Lower lobe of right lung (tissue), 2 donors: ENCODE results near the gene VAC14. TPM values are rescaled to one million over a fixed set of nuclear protein-coding genes. Genes with fewer than 3 reads are reported as not detected.
"Not testable (repeated sequence)": the region's sequence is repeated elsewhere in the genome, so short reads cannot be mapped to it uniquely, and the experiment has no call there.

Experiments
- ATAC-seq, 2 donors: fragments of 200-7000 bp; cut with Tn5 transposase; one replicate each; pipeline ENCODE4 v1.9.1; 2020 to 2022; ENCODE audit warnings: mild to moderate bottlenecking in 2 of 2, moderate library complexity in 2 of 2
- DNase-seq: peaks from one replicate; pipeline ENCODE4 v3.0.0-alpha.2; 2020
- H3K27ac ChIP-seq: fragments of 200-600 bp; one replicate; pipeline ENCODE4 v1.8.0; 2022
- H3K27me3 ChIP-seq: fragments of 200-600 bp; one replicate; pipeline ENCODE4 v1.8.0; 2022; ENCODE audit warnings: low read depth
- H3K36me3 ChIP-seq: fragments of 200-600 bp; one replicate; pipeline ENCODE4 v1.8.0; 2022; ENCODE audit warnings: mild to moderate bottlenecking
- H3K4me1 ChIP-seq: fragments of 200-600 bp; one replicate; pipeline ENCODE4 v1.8.0; 2022
- H3K4me3 ChIP-seq: fragments of 200-600 bp; one replicate; pipeline ENCODE4 v1.8.0; 2022; ENCODE audit warnings: mild to moderate bottlenecking
- H3K9me3 ChIP-seq: fragments of 200-600 bp; one replicate; pipeline ENCODE4 v1.8.0; 2022
- intact Hi-C: fragments of 100-400 bp; cut with DNase I; formaldehyde crosslinking; loops from one replicate; pipeline ENCODE4 v1.11.0; 2022
- total RNA-seq: library from RNA; stranded (reverse); fragmentation: NEBNext Ultra II Directional; extraction: Animal tissue kit (Norgen Biotek cat#: 25700); gene quantifications from one replicate; pipeline ENCODE4 v1.2.1, GENCODE V29; 2021
- TF ChIP-seq, protein P1 (sequence below): fragments of 200-600 bp; IDR thresholded peaks from one replicate; pipeline ENCODE4 v1.8.0; 2022; ENCODE audit warnings: antibody characterized with exemption, mild to moderate bottlenecking
- donor health status: DM: no; HTN: yes; CAD: no; lungs with severe emphysema.

VAC14 gene
- total RNA-seq, 1 donor from 2014 or later, result 49.1 TPM

DNA sequence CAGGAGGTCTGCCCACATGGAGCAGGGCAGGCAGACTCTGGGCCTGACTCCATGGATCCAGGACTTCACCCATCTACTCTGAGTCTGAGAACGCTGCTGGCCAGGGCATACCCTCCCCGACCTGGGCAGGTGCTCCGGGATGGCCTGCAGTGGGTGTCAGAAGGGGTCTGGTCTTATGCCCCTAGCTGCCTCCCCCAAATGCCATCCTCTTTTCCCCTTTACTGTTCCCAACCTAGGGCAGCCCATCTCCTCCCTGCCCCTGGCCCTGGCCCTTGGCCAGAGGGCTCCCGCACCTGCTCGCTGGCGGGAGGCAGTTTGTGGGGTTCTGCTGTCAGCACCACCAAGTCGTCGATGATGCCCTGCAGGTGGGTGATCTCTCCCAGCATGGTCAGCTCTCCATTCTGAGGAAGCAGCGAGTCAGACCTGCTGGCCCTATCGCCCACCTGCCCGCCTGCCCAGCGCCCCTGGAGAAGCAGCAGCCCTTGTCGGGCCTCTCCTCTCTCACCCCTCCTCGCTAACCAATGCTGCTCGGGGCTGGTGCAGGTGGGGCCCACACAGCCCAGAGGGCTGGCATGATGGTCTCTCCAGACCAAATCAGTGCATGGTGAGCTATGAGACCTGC, 123.3 kb downstream of the VAC14 start:
- DNase-seq (no peak), ATAC-seq (no peak)
- no peak overlapping the region for H3K27ac ChIP-seq
- H3K4me3 ChIP-seq, result no peak overlapping the region
- intact Hi-C loops, result no loop called here
- H3K4me1 ChIP-seq, result peaks cover 25% of the 10 kb centered on the region
- H3K27me3 ChIP-seq, result no peaks in the 10 kb centered on the region
- TF ChIP-seq, protein P1, sequence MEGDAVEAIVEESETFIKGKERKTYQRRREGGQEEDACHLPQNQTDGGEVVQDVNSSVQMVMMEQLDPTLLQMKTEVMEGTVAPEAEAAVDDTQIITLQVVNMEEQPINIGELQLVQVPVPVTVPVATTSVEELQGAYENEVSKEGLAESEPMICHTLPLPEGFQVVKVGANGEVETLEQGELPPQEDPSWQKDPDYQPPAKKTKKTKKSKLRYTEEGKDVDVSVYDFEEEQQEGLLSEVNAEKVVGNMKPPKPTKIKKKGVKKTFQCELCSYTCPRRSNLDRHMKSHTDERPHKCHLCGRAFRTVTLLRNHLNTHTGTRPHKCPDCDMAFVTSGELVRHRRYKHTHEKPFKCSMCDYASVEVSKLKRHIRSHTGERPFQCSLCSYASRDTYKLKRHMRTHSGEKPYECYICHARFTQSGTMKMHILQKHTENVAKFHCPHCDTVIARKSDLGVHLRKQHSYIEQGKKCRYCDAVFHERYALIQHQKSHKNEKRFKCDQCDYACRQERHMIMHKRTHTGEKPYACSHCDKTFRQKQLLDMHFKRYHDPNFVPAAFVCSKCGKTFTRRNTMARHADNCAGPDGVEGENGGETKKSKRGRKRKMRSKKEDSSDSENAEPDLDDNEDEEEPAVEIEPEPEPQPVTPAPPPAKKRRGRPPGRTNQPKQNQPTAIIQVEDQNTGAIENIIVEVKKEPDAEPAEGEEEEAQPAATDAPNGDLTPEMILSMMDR, result no peak
- H3K9me3 ChIP-seq, result no peaks in the 10 kb centered on the region
- peaks cover 79% of the 10 kb centered on the region for H3K36me3 ChIP-seq

DNA sequence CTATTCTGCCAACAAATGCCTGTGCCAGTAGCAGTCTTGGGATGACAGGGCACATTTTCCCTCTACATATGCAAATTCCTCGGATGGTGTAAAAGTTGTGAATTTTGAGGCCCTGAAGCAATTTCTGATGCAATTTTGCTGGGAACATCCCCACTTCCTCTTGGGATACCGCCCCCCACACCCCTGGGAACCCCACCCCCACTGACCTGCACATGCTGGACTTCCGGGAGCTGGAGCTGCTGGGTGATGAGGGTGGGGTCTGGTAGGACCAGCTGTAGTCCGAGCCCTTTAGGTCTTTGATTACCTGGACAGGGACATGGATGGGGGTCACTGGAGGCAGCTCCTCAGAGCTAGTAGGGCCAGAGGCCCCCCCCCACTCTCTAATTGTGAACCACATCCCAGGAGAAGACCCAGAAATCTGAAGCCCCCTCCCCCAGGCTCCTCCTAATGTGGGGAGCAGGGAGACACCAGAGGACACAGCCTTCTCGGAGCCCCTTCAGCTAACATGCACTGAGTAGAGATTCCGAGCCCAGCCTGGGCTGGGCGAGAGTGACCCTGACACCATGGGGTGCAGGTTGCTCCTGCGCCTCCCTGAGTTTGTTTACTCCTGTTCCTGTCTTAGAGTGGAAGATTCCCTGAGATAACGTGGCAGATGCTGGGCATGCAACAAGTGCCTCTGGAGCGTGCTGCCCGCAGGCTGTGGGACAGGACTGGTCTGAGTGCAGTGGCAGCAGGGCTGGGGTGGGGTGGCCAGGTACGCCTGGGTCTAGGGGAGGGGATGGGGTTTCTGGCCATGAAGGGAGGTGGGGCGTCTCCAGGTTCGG, 124.1 kb downstream of the VAC14 start:
- Histone ChIP-seq H3K36me3 (peaks cover 85% of the 10 kb centered on the region), H3K4me1 (peaks cover 17% of the 10 kb centered on the region), H3K27me3 (no peaks in the 10 kb centered on the region), H3K9me3 (no peaks in the 10 kb centered on the region), H3K4me3 (no peak overlapping the region), H3K27ac (no peak overlapping the region)
- ATAC-seq, result no peak
- intact Hi-C loops, result no loop called here
- TF ChIP-seq, protein P1, result no peak
- DNase-seq, result no peak

DNA sequence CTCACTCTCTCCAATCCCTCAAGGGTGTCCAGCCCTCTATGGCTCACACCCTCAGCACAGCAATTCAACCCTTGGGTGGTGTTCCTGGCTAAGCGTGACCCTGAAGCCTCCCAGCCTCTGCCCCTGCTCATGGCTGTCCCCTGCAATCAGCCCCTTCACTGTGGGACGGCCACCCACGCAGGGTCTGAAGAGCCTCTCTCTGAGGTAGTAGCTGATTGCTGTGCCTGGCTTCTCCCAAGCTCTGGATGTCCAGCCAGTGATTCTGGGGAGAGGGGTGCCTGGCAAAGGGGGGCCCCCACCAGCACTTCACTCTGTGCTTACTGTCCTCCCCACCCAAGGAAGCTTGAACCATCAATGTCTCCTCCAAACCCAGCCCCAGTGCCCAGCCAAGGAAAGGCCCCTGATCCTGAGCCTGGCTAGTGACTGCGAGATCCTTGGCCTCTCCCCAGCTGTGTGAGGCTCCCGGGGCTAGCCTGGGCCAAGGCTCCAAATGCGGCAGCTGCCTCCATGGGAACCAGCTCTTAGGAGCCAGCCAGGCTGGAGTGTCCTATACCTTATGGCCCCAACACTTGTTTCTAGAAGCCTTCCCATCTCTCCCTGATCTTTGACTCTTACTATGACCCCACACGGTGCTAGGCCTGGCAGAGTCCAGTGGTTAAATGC, 125.0 kb downstream of the VAC14 start:
- intact Hi-C loops, result no loop called here
- DNase-seq (no peak), ATAC-seq (no peak)
- no peak overlapping the region for H3K4me3 ChIP-seq
- H3K27me3 ChIP-seq, result no peaks in the 10 kb centered on the region
- TF ChIP-seq, protein P1, result no peak
- H3K4me1 ChIP-seq, result peaks cover 8% of the 10 kb centered on the region
- no peaks in the 10 kb centered on the region for H3K9me3 ChIP-seq
- no peak overlapping the region for H3K27ac ChIP-seq
- peaks cover 94% of the 10 kb centered on the region for H3K36me3 ChIP-seq

DNA sequence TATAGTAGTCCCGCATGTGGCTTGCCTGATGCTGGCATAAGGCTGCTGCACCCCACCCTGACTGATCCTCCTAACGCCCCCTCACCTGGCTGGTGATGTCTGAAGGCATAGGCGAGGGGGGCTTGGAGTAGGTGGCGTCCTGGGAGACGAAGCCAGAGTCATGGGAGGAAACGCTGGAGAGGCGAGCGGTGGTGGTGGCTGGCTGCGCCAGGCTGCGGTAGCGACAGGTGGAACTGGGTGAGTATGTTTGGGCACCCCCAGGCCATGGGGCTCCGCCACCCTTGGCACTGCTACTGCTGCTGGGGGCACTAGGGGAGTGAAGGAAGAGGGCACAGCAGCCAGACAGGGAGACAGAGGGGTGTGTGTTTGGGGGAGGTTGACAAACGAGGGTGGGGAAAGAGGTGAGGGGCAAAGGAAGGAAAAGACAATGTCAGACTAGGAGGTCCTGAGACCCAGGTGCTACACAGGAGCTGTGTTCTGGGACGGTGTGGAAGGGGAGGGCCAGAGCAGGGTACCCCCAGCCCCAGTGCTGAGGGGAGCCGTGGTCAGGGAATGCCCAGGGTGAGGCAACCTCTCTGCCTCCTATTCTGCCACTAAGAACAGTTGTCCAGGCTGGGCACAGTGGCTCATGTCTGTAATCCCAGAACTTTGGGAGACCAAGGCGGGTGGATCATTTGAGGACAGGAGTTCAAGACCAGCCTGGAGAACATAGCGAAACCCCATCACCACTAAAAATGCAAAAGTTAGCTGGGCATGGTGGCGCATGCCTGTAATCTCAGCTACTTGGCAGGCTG, 126.5 kb downstream of the VAC14 start:
- TF ChIP-seq, protein P1, result no peak
- ATAC-seq (no peak), DNase-seq (no peak)
- intact Hi-C loops, result no loop called here
- no peaks in the 10 kb centered on the region for H3K4me1 ChIP-seq
- H3K36me3 ChIP-seq, result peaks cover 99% of the 10 kb centered on the region
- H3K27me3 ChIP-seq, result no peaks in the 10 kb centered on the region
- no peak overlapping the region for H3K27ac ChIP-seq
- H3K4me3 ChIP-seq, result no peak overlapping the region
- H3K9me3 ChIP-seq, result no peaks in the 10 kb centered on the region

DNA sequence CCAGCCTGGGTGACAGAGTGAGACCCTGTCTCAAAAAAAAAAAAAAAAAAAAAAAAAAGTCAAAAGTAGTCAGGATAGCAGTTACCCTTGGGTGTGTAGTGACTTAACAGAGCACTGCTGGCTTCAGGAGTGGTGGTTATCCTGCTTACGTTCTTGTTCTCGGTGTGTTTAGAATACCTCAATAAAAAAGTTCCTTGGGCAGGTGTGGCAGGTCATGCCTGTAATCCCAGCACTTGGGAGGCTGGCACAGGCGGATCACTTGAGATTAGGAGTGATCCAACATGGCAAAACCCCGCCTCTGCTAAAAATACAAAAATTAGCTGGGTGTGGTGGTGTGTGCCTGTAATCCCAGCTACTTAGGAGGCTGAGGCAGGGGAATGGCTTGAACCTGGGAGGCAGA, 130.0 kb downstream of the VAC14 start:
- H3K4me3 ChIP-seq, H3K9me3 ChIP-seq, DNase-seq, ATAC-seq, intact Hi-C loops, H3K4me1 ChIP-seq, H3K27me3 ChIP-seq, H3K27ac ChIP-seq: not testable (repeated sequence)
- H3K36me3 ChIP-seq, result peaks cover 94% of the 10 kb centered on the region
